GM21381 (cell line): ENCODE results near the gene APBA1.
A peak's percentile ranks its signal among the peaks of the same experiment; 100 is the strongest.

Experiments used
- ATAC-seq: cut with Tn5 transposase; IDR thresholded peaks from one replicate; pipeline ENCODE4 v1.9.1; 2021; ENCODE audit warnings: mild to moderate bottlenecking, moderate library complexity; ENCODE audit not compliant: unreplicated experiment

APBA1 gene

GRCh38 chr9:69535911-69536310 lies 136.3 kb downstream of the APBA1 start:
- no peak for ATAC-seq

GRCh38 chr9:69535286-69535832 lies 136.8 kb downstream of the APBA1 start:
- no peak for ATAC-seq

- no peak for ATAC-seq
Measured at GRCh38 chr9:69532396-69532795, 139.8 kb downstream of the APBA1 start.

- ATAC-seq = no peak
Measured at GRCh38 chr9:69527454-69527853, 144.7 kb downstream of the APBA1 start.

GRCh38 chr9:69526699-69527098 lies 145.5 kb downstream of the APBA1 start:
- no peak for ATAC-seq

GRCh38 chr9:69519470-69520240 lies 152.5 kb downstream of the APBA1 start:
- ATAC-seq = peak; percentile 97

- ATAC-seq = no peak
Measured at GRCh38 chr9:69516353-69517322, 155.5 kb downstream of the APBA1 start.

- ATAC-seq = no peak
Measured at GRCh38 chr9:69515810-69516209, 156.4 kb downstream of the APBA1 start.

- no peak for ATAC-seq
Measured at GRCh38 chr9:69513141-69513820, 158.9 kb downstream of the APBA1 start.

GRCh38 chr9:69504058-69504457 lies 168.1 kb downstream of the APBA1 start:
- ATAC-seq = no peak

- no peak for ATAC-seq
Measured at GRCh38 chr9:69502671-69503301, 169.4 kb downstream of the APBA1 start.

GRCh38 chr9:69500896-69501295 lies 171.3 kb downstream of the APBA1 start:
- ATAC-seq = no peak

- ATAC-seq = no peak
Measured at GRCh38 chr9:69499959-69500358, 172.2 kb downstream of the APBA1 start.

- no peak for ATAC-seq
Measured at GRCh38 chr9:69499407-69499806, 172.8 kb downstream of the APBA1 start.

- ATAC-seq = no peak
Measured at GRCh38 chr9:69498470-69498869, 173.7 kb downstream of the APBA1 start.

GRCh38 chr9:69497816-69498215 lies 174.4 kb downstream of the APBA1 start:
- ATAC-seq = no peak

- no peak for ATAC-seq
Measured at GRCh38 chr9:69496846-69497450, 175.2 kb downstream of the APBA1 start.

GRCh38 chr9:69495296-69495695 lies 176.9 kb downstream of the APBA1 start:
- ATAC-seq = no peak

GRCh38 chr9:69494763-69495162 lies 177.4 kb downstream of the APBA1 start:
- ATAC-seq = no peak

- no peak for ATAC-seq
Measured at GRCh38 chr9:69494208-69494607, 178.0 kb downstream of the APBA1 start.
